Thoracic aorta (tissue), 2 donors: ENCODE measurements around the gene SPEG. TPM values are rescaled to one million over a fixed set of nuclear protein-coding genes. Genes with fewer than 3 reads are reported as not detected.

Experiments used
- ATAC-seq: fragments of 150-250 bp; one replicate; pipeline ENCODE4 v1.8.0; 2017; ENCODE audit warnings: low read depth; ENCODE audit not compliant: insufficient number of reproducible peaks, low FRiP score
- DNase-seq: peaks from one replicate; pipeline ENCODE4 v3.0.0-alpha.2; 2020; ENCODE audit warnings: low spot score
- H3K27ac ChIP-seq, 2 donors: fragments of 200-600 bp; sonication (generic); 1 replicate in 1 of 2; 2 replicates in 1 of 2; pipeline ENCODE4 v1.5.1; 2016; ENCODE audit warnings: mild to moderate bottlenecking in 2 of 2, moderate library complexity in 2 of 2
- H3K27me3 ChIP-seq: fragments of 200-600 bp; sonication (generic); replicated peaks from 2 replicates; pipeline ENCODE4 v1.6.0; 2016; ENCODE audit warnings: mild to moderate bottlenecking; ENCODE audit not compliant: insufficient read depth
- H3K36me3 ChIP-seq: fragments of 200-600 bp; sonication (generic); one replicate; pipeline ENCODE4 v1.5.1; 2016
- H3K4me1 ChIP-seq, 2 donors: fragments of 200-600 bp; sonication (generic); 1 replicate in 1 of 2; 2 replicates in 1 of 2; pipeline versions ENCODE4 v1.5.1 to v1.6.0; 2016; ENCODE audit warnings: low read depth in 2 of 2, mild to moderate bottlenecking in 1 of 2; ENCODE audit not compliant: control insufficient read depth in 1 of 2
- H3K4me3 ChIP-seq: fragments of 200-600 bp; sonication (generic); 2 replicates; pipeline ENCODE4 v1.5.1; 2016; ENCODE audit warnings: mild to moderate bottlenecking
- H3K9me3 ChIP-seq: fragments of 200-600 bp; sonication (generic); 2 replicates; pipeline ENCODE4 v1.5.1; 2016
- CTCF ChIP-seq: fragments of 200-600 bp; sonication (generic); IDR thresholded peaks from one replicate; pipeline ENCODE4 v1.5.1; 2019; ENCODE audit warnings: antibody characterized with exemption
- total RNA-seq, 2 donors: library from RNA; depleted of rRNA; stranded (reverse); fragments of >200 nt; gene quantifications; one replicate each; pipeline versions ENCODE4 v1.1.0 to v1.2.3, GENCODE V29; 2016

The SPEG gene
- total RNA-seq, 2 donors from 2014 or later: 426 to 455 TPM

- H3K4me1 ChIP-seq: peaks cover 0 to 29% of the 10 kb centered on the region in 2 donors
- no peaks in the 10 kb centered on the region for H3K27me3 ChIP-seq
- H3K9me3 ChIP-seq: no peaks in the 10 kb centered on the region
- no peaks in the 10 kb centered on the region for H3K36me3 ChIP-seq
- ATAC-seq (no peak), DNase-seq (no peak)
- H3K4me3 ChIP-seq: no peak overlapping the region
- H3K27ac ChIP-seq: no peak overlapping the region
- no peak for TF ChIP-seq CTCF
Measured at GRCh38 chr2:219524817-219525216, 90.2 kb downstream of the SPEG start.

DNA sequence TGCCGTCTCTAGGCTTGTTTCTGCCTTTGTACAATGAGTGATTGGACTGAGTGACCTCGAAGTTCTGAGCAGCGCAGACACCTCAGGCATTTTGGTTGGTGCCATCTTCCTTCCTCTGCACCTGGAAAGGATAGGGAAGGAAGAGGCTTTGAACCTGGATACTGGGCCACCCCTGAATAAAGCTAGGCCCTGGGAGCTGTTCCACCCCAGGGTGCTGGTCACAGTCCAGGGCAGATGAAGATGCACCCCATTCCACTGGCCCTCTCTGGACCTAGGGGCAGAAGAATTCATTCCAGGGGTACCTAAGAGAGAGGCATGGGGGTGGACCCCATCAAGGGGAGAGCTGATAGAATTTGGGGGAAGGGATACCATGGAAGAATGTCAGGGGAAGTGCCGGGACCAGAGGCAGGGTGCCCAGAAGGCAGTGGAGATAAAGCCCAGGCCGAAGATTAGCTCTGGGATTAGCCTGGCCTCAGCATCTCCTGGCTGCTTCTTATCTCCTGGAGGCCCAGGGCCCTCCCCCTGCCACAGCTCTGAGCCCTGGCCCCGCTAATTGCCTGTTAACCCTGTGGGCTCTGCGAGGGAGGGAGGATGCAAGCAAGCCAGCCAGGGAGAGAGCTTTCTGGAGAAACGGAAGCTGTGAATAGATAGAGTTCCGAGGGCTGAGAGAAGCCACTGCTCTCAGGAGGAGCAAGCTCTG lies 91.0 kb downstream of the SPEG start:
- no peak overlapping the region for H3K4me3 ChIP-seq
- H3K36me3 ChIP-seq: no peaks in the 10 kb centered on the region
- ATAC-seq (no peak), DNase-seq (no peak)
- no peaks in the 10 kb centered on the region for H3K27me3 ChIP-seq
- H3K4me1 ChIP-seq: peaks cover 0 to 34% of the 10 kb centered on the region in 2 donors
- H3K9me3 ChIP-seq: no peaks in the 10 kb centered on the region
- no peak for TF ChIP-seq CTCF
- H3K27ac ChIP-seq: no peak overlapping the region

DNA sequence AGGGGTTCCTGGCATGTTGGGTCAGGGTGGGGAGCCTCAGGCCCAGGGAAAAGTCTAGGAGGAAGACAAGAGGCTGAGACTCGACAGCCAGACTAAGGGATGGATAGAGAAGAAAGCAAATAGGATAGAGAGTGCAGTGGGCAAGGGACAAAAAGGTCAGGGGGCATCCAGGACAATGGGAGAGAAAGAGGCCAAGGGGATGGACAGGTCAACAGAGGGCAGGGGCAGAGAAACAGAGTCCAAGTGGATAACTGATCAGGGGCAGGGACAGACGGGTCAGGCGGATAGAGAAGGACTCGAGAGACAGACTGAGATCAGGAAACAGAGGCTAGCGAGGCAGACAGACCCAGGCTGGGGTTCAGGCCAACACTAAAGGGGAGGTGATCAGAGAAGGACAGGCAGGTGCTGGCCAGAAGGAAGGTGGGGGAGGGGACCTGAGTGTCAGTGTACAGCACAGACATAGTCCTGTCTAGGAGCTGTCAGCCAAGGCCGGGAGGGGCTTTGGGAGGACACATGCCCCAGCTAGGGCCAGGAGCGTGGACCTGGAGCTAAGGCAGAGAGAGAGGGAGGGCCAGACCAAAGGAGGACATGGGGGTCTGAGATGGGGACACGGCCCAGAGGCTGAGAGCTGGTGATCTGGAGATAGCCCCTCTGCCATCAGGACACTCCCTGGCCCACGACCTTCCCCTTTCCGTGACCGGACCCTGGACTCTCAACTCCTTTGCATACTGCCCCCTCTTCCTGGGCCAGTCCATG lies 91.9 kb downstream of the SPEG start:
- Histone ChIP-seq H3K9me3 (no peaks in the 10 kb centered on the region), H3K27ac (no peak overlapping the region), H3K4me1 (peaks cover 0 to 28% of the 10 kb centered on the region in 2 donors), H3K36me3 (no peaks in the 10 kb centered on the region), H3K27me3 (no peaks in the 10 kb centered on the region), H3K4me3 (no peak overlapping the region)
- TF ChIP-seq CTCF: no peak
- no peak for DNase-seq
- no peak for ATAC-seq

DNA sequence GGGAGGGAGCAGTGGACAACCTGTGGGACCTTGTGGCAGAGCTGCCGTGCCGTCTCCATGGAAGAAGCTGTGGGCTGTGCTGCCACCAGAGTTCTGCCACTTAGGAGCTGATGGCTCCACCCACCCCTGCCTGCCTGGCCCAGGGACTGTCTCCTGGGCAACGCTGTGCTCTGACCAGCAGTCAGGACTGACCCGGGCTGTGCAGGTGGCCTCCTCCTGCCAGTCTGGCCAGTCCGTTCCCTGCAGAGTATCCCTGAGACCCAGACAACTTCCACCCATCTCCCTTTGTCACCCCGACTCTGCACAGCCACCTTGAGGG lies 92.4 kb downstream of the SPEG start:
- Histone ChIP-seq H3K4me3 (no peak overlapping the region), H3K36me3 (no peaks in the 10 kb centered on the region), H3K27ac (no peak overlapping the region), H3K27me3 (no peaks in the 10 kb centered on the region), H3K9me3 (no peaks in the 10 kb centered on the region), H3K4me1 (peaks cover 0 to 23% of the 10 kb centered on the region in 2 donors)
- TF ChIP-seq CTCF: no peak
- DNase-seq (no peak), ATAC-seq (no peak)

DNA sequence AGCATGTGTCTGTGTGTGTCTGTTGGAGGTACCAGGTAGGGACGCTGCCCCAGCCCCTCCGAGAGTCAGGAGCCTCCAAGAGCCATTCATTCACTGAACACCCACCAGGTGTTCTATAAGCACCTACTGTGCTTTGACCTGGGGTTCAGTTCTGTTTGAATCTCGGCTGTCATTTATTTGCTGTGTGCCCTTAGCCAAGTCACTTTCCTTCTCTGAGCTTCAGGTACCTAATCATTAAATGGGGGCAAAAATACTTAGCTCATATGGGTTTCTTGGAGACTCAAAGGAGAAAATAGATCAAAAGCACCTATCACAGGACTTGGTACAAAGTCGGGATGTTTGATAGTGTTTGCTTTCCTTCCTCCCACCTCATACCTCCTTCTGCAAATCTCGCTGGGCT lies 92.8 kb downstream of the SPEG start:
- Histone ChIP-seq H3K27me3 (no peaks in the 10 kb centered on the region), H3K9me3 (no peaks in the 10 kb centered on the region), H3K4me1 (peaks cover 0 to 20% of the 10 kb centered on the region in 2 donors), H3K4me3 (no peak overlapping the region), H3K36me3 (no peaks in the 10 kb centered on the region), H3K27ac (no peak overlapping the region)
- no peak for TF ChIP-seq CTCF
- DNase-seq (no peak), ATAC-seq (no peak)
